HCT116 (cell line): ENCODE measurements around the gene DERL3.

Experiments
- EGR1 ChIP-seq: IDR thresholded peaks from 2 replicates; pipeline ENCODE4 v1.6.1; 2012; ENCODE audit warnings: low read depth
- ELF1 ChIP-seq: IDR thresholded peaks from 2 replicates; pipeline ENCODE4 v1.6.1; 2012; ENCODE audit warnings: low read depth, borderline replicate concordance
- EZH2 ChIP-seq: fragments of 200-600 bp; sonication (generic); IDR thresholded peaks from 2 replicates; pipeline ENCODE4 v1.6.1; 2017; ENCODE audit warnings: antibody characterized with exemption, mixed run types
- FOSL1 ChIP-seq: IDR thresholded peaks from 2 replicates; pipeline ENCODE4 v1.6.1; 2012; ENCODE audit warnings: low read depth
- POLR2AphosphoS5 ChIP-seq: IDR thresholded peaks from 2 replicates; pipeline ENCODE4 v1.6.1; 2011; ENCODE audit warnings: mild to moderate bottlenecking, low read depth, low read length, moderate library complexity
- ZFX ChIP-seq: fragments of 450-650 bp; IDR thresholded peaks from 2 replicates; pipeline ENCODE4 v1.6.1; 2017
- TF ChIP-seq, protein P1 (sequence below), 3 experiments: fragments of 200-600 bp in 1 of 3; sonication (generic) in 1 of 3; IDR thresholded peaks in 2 of 3; conservative IDR thresholded peaks in 1 of 3; 2 replicates each; pipeline ENCODE4 v1.5.1; 2012 to 2017; ENCODE audit warnings: low read depth in 2 of 3, low read length in 2 of 3, antibody characterized with exemption in 1 of 3, borderline replicate concordance in 1 of 3, control low read depth in 1 of 3, mild to moderate bottlenecking in 1 of 3, mixed read lengths in 1 of 3, mixed run types in 1 of 3, moderate library complexity in 1 of 3; ENCODE audit not compliant: insufficient read depth in 1 of 3
- TF ChIP-seq, protein P2 (sequence below): IDR thresholded peaks from 2 replicates; pipeline ENCODE4 v1.6.1; 2012

DNA sequence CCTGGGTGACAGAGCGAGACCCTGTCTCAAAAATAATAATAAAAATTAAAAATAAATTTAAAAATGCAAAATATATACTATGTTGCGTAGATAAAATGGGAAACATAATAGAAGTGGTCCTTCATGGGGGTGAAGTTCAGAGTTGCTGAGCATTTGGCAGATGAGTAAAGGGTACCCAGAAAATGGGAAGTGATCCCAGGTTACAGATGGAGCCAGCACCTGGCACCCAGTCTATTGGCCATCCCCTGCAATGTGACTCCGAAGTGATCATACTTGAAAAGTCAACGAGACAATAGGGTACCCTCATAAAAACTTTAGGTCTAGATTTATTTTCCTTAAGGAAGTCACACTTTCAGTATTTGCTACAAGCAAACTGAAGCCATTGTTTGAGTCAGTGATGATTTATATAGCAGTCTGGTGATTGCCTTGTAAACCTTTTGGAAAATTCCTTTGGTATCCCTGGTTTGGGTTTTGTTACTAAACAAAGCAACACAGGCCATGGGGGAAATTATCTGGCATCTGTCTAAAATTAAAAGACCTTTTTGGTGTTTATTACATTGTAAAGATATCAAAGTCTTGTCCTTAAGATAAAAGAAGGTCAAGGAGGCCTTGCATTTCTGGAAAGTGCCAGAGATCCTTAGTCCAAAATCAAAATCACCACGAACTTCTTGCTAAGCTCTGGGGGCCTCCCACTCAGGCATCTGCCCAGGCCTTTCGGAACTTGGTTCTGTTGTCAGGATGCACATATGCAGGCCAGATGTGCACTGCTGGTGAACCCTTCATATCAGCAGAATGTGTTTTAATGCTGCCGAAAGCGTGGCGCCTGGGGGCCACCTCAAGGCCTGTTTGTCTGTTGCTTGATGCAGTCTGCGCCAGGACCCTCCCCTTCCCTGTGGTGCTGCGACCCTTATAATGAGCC, 47.7 kb downstream of the DERL3 start:
- no peak for TF ChIP-seq ELF1
- TF ChIP-seq, protein P1, sequence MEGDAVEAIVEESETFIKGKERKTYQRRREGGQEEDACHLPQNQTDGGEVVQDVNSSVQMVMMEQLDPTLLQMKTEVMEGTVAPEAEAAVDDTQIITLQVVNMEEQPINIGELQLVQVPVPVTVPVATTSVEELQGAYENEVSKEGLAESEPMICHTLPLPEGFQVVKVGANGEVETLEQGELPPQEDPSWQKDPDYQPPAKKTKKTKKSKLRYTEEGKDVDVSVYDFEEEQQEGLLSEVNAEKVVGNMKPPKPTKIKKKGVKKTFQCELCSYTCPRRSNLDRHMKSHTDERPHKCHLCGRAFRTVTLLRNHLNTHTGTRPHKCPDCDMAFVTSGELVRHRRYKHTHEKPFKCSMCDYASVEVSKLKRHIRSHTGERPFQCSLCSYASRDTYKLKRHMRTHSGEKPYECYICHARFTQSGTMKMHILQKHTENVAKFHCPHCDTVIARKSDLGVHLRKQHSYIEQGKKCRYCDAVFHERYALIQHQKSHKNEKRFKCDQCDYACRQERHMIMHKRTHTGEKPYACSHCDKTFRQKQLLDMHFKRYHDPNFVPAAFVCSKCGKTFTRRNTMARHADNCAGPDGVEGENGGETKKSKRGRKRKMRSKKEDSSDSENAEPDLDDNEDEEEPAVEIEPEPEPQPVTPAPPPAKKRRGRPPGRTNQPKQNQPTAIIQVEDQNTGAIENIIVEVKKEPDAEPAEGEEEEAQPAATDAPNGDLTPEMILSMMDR (IDR thresholded peaks at IDR 0.05 in 2 of 3, conservative IDR thresholded peaks at IDR 0.05 in 1 of 3; ENCODE audit: borderline replicate concordance in 1 of 3, insufficient read depth in 1 of 3, low read depth in 2 of 3, low read length in 2 of 3), result no peak
- no peak for TF ChIP-seq EZH2
- no peak for TF ChIP-seq FOSL1
- no peak for TF ChIP-seq ZFX
- TF ChIP-seq, protein P2, sequence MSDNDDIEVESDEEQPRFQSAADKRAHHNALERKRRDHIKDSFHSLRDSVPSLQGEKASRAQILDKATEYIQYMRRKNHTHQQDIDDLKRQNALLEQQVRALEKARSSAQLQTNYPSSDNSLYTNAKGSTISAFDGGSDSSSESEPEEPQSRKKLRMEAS, result no peak
- no peak for TF ChIP-seq EGR1
- TF ChIP-seq POLR2AphosphoS5, result no peak
